A172 (cell line): Measurements from ENCODE around the gene ASAH2. TPM values are rescaled to one million over a fixed set of nuclear protein-coding genes. Genes with fewer than 3 reads are reported as not detected.

Source experiments
- total RNA-seq: library from RNA; depleted of rRNA; stranded (reverse); fragments of >200 nt; shearing (Covaris generic); gene quantifications from 2 replicates; pipeline ENCODE4 v1.2.3, GENCODE V29; 2014; rRNA removed

The ASAH2 gene
- total RNA-seq, 1 experiment from 2014 or later, result 0.83 TPM

Other genes starting within 250 kb of the ASAH2 start
- 27.1 and 36.7 TPM in 2 replicates for gene WASHC2A, start 183.6 kb downstream of the ASAH2 start, total RNA-seq